ENCODE data around the gene MAP4K2.

The MAP4K2 gene

DNA sequence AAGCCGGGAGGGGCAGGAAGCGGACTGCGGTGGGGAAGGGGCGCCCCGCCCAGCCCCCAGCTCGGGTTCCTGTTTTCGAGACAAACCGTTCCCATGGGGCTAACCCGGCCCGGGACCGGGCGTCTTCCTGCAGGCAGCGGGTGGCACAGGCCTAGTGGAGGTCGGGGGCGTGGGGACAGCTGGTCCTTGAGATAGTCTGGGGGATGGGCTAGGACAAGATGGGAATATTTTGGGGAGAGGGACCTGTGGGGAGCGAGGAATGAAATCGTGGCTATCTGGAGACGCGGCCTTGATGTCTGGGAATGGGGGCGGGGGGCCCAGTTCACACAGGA, 57.9 kb downstream of the MAP4K2 start:
- no peak for DNase-seq (ENCODE audit: low read depth)
- peak overlapping the region; percentile 21 for H3K4me3 ChIP-seq (replicated peaks; ENCODE audit: low read depth, low read length)
- TF ChIP-seq, protein P1, sequence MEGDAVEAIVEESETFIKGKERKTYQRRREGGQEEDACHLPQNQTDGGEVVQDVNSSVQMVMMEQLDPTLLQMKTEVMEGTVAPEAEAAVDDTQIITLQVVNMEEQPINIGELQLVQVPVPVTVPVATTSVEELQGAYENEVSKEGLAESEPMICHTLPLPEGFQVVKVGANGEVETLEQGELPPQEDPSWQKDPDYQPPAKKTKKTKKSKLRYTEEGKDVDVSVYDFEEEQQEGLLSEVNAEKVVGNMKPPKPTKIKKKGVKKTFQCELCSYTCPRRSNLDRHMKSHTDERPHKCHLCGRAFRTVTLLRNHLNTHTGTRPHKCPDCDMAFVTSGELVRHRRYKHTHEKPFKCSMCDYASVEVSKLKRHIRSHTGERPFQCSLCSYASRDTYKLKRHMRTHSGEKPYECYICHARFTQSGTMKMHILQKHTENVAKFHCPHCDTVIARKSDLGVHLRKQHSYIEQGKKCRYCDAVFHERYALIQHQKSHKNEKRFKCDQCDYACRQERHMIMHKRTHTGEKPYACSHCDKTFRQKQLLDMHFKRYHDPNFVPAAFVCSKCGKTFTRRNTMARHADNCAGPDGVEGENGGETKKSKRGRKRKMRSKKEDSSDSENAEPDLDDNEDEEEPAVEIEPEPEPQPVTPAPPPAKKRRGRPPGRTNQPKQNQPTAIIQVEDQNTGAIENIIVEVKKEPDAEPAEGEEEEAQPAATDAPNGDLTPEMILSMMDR (IDR thresholded peaks at IDR 0.05; ENCODE audit: low read length, missing control alignments): no peak

DNA sequence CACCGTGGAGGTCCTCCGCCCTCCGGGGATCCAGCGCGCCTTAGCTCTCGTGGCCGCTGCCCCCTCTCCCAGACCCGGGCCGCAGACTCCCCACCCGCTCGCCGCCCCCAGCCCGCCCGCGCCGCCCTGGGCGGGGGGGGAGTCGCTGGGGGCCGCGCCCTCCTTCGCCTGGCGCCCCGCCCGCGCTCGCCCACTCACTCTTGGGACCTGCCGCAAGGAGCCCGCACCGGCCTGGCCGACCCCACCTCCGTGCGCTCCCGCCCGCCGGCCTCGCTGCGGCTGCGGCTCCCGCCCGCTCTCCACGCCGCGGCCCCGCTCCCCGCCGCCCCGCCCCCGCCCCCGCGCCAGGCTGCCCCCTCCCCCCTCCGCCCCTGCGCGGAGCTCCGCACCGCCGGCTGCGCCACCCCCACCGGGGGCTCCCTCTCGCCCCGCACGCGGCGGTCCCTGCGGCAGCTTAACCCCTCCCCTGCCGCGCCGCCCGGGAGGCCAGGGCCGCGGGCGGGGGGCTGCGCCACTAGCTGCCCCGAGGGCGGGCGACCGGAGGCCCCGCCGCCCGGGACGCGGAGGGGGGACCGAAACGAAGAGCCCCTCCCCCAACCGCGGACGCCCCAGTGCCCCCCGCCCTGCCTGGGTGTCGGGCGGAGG, 58.3 kb downstream of the MAP4K2 start:
- TF ChIP-seq, protein P1 (IDR thresholded peaks at IDR 0.05; ENCODE audit: low read length, missing control alignments): no peak
- DNase-seq (ENCODE audit: low read depth): no peak
- H3K4me3 ChIP-seq (replicated peaks; ENCODE audit: low read depth, low read length): peak overlapping the region; percentile 21

DNA sequence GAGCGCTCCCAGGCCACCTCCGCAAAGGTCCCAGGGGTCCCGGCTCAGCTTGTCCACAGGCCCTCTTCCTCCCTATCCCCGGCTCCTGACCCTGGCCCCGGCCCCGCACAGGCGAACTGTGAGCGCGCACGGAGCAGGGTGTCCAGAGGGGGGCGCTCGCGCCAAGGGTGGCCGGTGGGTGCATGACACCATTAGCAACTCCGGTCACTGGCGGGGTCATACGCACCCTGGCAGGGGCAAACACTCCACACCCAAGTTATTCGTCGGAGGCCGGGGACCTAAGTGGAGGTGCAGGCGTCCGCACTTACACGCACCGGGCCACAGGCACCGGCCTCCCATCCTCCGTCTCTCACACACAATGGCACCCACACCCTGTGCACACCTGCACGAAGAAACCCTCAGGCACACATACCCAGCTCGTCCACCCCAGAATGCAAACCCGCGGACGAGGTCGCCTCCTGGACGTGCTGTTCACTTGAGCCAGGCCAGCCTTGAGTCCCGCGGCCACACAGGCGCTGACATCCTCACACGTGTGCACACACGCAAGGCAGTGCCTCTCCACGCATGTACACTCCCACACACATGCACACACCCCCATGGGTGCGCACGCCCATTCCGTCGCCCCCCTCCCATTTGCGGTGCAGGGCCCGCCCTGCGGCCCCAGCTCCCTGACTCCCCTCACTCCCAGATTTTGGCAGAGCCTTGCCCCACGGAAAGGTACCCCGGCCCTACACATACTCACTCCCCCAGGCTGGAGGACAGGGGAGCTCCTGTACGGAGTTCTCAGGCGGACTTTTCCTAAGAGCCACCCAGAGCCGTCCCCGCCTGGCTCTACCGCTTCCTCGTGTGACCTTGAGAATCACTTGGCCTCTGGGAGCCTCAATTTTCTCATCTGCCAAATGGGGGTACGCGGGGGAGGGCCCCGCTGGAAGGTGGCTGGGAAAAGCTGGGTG, 59.1 kb downstream of the MAP4K2 start, which contains the start of gene RASGRP2:
Gene RASGRP2 (minus strand): TSS at position 552 of the 953 bp plus-strand sequence. CDS start 1,276 bp downstream, outside the sequence.
- H3K4me3 ChIP-seq (replicated peaks; ENCODE audit: low read depth, low read length): peak within 1 kb of the TSS; percentile 21
- peak; percentile 32 for DNase-seq (ENCODE audit: low read depth)
- TF ChIP-seq, protein P1 (IDR thresholded peaks at IDR 0.05; ENCODE audit: low read length, missing control alignments): peak; percentile 46

DNA sequence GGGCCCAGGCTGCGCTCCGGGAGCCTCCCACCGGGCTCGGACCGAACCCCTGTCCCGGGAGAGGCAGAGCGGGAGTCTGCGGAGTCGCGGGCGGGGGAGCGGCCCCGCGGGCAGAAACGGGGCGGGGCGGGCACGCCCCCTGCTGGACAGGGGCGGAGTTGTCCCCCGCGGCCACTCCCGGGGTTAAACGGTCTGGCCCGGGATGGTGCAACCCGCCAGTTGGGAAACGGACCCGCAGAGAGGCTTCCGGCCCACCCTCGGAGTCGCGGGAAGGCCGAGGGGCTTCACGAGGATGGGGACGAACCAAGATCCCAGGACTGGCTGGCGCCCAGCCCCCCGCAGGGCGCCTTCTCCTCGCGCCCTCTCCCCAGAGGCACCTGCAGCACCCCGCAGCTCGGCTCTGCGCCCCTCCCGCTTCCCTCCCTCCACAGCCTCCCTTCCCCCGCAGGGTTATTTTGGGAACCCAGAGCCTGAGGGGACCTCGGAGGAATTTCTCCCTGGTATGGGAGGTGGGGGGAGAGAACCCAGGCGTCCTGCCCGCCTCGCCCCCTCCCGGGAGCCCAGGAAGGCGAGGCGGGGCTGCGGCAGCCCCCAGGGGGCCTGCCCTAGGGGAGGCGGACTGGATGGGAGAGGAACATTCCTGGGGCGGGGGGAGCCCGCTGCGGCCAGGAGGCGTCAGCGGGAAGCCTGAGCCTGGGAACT, 60.0 kb downstream of the MAP4K2 start:
- TF ChIP-seq, protein P1 (IDR thresholded peaks at IDR 0.05; ENCODE audit: low read length, missing control alignments): peak; percentile 46
- DNase-seq (ENCODE audit: low read depth): peak; percentile 32
- peak overlapping the region; percentile 39 for H3K4me3 ChIP-seq (replicated peaks; ENCODE audit: low read depth, low read length)

DNA sequence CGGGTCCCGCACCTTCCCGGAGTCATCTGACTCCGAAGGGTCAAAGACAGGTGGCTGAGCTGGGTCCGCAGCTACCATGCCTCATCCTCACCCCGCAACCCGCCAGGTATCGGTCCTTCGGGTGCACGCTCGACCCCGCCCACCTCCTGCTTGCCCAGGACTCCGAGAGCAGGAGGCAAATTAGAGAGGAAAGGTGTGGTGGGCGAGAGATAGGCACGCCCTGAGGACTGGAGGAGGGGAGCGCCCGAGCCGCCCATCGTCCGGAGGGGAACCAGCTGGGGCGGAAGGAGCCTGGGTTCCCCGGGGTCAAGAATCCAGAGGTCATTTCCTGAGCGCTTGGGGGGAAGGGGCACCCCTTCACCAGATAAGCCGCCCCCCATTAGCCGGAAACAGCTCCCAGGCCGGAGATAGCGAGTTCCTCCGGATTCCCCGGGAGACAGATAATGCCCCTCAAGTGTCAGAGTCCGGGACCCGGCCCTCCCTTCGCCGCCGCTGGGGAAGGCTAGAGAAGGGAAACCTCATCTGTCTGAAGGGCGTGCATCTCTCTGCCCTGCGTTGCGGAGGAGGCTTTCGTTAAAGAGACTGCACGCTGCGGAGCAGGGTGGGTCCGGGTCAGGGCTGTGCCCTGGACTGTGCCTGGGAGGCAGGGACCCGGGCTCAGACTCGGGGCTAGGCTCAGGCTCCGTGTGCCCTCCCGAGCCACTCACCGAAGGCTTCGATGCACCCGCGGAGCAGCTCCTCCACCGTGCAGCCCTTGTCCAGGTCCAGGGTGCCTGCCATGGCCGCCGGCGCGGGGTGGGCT, 60.7 kb downstream of the MAP4K2 start:
- TF ChIP-seq, protein P1 (IDR thresholded peaks at IDR 0.05; ENCODE audit: low read length, missing control alignments): no peak
- peak overlapping the region; percentile 39 for H3K4me3 ChIP-seq (replicated peaks; ENCODE audit: low read depth, low read length)
- DNase-seq (ENCODE audit: low read depth): no peak
